ELF-1 (cell line): Measurements from ENCODE around the gene PPM1B.
"Not testable (repeated sequence)": the region's sequence is repeated elsewhere in the genome, so short reads cannot be mapped to it uniquely, and the experiment has no call there.

ENCODE experiments used
- DNase-seq: peaks from one replicate; pipeline ENCODE4 v3.0.0-alpha.2; 2016; ENCODE audit warnings: low read depth, low spot score

PPM1B gene

DNA sequence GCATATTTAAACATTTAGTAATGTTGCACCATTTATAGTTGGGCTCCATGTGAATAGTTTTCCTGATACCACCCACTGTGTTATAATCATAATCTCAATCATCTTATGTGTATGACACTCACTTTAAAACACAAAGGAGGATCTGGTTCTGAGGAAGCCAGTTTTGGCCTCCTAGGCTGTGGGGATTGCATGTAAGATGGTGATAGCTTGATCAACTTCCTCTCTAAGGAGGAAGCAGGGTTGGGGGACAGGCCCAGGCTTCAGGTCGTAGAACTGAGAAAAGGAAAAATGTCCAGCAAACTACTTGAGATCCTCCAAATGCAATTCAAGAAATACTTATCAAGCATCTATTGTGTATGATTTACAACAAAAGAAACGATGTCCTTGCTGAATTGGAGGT lies 4.9 kb upstream of the PPM1B start:
- no peak for DNase-seq

DNA sequence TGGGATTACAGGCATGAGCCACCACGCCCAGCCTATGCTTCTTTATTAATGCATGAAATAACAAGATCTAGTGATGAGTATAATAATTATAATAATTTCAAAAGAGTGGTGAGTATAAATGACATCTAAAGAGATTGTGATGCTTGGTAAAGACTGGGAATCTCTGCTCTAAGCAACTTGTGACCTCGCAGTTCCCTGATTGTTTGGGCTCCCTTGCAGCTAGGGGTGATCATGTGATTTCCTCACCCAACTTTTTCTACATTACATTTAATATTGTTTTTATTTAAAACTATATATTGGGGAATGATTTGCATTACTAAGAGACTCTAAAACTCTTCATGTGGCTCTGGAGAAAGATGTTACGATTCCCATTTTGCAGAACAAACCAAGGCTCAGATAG lies 4.1 kb upstream of the PPM1B start:
- DNase-seq = no peak

DNA sequence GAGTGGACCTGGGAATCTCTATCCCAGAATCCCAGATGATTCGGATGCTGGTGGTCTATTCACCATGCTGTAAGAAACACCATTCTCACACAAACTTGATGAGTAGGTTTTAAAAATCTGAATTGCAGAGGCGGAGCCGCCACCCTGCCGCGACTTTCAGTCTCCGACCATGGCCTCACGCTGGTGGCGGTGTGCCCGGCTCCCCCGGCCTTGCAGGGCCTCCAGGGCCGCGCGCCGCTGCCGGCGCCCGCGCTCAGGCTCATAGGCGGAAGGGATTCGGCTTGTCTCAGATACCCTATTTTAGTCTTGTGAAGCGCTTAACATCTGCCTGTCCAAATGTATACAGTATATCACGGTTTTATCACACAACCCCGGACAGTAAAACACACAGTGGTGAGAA lies 2.6 kb upstream of the PPM1B start:
- peak; percentile 74 for DNase-seq

DNA sequence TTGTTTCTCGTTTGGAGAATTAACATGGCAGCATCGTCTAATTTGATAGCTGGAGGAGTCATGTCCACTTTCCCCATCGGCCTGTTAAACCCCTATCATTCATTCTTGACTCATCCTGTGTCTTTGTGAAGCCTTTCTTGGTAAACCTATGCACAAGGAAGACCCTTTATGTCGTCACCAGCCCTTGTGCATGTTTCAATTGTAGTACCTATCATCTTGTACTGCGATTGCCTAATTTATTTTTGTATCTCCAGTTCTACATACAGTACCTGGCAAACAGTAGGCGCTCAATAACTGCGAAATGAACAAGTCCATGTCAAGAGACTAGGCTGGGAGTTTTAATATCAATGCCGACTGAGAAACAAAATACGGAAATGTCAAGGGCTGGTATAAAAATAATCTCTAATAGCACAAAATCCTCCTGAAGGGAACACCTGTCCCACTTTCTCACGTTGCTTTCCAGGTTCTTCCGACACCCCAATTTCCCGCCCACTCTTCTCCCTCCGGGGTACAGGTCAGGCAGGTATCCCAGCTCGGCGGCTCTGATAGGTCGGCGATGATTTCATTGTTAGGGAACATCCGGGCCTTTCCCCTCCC lies 1.3 kb upstream of the PPM1B start:
- no peak for DNase-seq

DNA sequence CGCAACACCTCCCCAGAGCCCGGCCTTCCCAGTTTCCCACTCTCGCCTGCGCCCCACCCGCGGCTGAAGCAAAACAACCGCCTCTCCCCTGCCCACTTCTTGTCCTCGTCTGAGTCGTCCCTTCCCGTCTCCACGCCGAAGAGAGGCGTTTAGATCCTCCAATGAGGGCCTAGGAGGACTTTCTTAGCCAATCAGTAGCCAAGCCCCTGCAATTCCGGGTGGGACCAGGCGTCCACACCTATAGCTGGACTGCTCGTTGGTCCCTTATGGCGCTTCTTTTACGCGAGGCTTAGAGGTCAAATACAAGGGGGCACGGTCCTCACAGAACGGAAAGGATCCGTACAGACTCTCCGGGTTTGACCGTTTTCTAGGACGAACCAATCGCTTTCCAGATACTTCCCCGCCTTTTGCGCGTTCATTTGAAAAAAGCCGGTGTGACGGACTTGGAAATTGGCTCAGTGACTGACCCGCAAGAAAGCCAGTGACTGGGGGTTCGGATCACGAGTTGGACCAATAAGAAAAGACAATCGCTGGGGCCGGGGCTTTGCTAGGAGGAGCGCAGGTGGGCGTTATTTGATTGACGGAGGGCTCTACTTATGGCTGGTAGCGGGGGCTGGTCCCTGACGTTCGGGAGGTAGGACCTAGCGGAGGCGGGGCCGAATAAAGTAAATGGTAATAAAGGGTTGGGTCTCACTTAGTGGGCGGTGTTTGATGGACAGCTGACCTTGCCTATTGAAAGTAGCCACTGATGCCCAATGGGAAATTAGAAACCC lies 581 bp upstream of the PPM1B start:
- peak; percentile 100 for DNase-seq

DNA sequence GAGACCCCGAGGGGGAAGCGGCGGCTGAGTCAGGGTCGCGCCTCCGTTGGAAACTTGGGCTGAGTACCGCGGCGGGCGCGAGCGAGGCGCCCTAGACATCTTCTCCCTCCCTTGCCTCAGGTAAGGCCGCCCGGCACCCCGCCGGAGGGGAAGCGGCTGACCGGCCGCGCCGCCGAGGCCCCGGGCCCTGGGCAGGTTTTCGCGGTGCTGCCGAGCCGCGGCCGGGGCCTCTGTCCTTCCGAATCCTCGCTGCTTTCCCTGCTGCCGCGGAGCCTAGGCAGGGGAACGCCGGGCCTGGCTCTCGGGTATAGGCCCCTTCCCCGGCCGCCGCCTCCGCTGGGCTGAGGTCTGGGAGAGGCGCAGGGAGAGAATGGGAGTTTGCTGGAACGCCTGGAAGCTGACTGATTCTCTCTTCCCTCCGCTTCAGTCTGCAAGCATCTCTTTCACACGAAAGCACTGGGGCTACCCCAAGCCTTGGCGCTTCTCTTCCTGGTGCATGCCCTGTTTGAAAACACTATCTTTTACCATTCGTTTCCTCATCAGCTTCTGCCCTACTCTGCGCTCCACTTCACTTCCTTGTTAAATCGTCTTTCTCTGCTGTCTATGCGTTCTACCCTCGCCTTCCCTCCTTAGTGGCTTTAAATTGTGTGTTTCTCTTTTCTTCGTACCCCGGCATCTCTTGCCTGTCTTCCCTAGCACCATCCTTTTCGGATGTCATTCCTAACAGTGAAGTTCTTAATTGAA lies 652 bp downstream of the PPM1B start:
- DNase-seq = peak; percentile 69

DNA sequence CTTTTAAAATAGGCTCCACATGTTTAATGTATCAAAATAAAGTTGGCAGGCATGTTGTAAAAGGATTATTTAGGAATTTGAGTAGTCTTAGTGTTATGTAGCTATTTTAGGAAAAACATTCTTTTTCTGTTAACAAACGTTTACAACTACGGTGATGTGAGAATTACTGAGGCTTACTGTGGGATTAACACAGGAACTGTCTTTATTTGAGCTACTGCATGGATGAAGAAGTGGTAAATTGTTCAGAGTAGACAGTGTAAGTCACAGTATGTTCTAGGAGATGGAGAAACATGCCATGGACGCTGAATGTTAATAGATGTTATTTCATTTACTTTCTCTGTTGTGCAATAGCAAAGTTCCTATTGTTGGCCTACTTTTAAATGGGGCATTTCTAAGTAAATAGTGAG lies 1.6 kb downstream of the PPM1B start:
- DNase-seq = no peak

DNA sequence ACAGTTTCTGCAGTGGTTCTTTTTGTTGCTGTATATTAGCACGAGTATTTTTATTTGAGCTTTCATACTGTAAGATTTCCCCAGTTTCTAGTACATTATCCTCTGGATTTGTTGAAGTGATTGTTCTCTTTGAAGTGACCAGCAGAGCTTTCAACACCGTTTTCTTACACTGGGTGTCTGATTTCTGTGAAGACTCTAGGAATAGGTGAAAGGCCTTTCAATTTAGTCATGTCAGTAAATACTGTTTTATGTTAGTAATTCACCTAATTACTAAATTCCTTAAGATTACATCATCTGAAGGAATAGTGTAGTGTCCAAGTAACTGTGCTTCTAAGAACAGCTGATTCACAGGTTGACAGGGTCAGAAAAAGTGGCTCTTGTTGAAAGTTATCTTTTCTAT lies 2.3 kb downstream of the PPM1B start:
- no peak for DNase-seq

DNA sequence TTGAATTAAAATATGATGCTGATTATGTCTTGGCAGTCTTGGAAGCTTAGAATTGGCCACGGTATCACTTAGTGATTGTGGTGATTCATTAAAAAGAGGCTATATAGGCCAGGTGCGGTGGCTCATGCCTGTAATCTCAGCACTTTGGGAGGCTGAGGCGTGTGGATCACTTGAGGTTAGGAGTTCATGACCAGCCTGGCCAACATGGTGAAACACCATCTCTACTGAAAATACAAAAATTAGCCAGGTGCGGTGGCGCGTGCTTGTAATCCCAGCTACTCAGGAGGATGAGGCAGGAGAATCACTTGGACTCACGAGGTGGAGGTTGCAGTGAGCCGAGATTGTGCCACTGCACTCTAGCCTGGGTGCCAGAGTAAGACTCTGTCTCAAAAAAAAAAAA lies 2.8 kb downstream of the PPM1B start:
- not testable (repeated sequence) for DNase-seq

DNA sequence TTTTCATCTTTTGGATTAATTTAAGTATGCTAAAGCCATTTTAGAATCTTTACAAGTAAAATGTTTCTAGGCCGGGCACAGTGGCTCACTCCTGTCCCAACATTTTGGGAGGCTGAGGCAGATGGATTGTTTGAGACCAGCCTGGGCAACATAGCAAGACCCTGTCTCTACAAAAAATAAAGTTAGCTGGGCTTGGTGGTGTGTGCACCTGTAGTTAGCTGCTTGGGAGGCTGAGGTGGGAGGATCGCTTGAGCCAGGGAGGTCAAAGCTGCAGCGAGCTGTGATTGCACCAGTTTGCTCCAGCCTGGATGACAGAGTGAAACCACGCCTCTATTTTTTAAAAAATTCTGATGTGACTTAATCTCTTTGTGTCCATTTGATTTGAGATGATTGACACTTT lies 3.9 kb downstream of the PPM1B start:
- no peak for DNase-seq

DNA sequence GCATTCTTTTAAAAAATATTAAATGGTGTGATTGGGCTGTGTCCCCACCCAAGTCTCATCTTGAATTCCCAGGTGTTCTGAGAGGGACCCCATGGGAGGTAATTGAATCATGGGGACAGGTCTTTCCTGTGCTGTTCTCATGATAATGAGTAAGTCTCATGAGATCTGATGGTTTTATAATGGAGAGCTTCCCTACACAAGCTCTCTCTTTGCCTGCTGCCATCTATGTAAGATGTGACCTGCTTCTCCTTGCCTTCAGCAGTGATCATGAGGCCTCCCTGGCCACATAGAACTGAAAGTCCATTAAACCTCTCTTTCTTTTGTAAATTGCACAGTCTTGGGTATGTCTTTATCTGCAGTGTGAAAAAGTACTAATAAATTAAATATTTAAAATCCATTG lies 10.3 kb downstream of the PPM1B start:
- no peak for DNase-seq

DNA sequence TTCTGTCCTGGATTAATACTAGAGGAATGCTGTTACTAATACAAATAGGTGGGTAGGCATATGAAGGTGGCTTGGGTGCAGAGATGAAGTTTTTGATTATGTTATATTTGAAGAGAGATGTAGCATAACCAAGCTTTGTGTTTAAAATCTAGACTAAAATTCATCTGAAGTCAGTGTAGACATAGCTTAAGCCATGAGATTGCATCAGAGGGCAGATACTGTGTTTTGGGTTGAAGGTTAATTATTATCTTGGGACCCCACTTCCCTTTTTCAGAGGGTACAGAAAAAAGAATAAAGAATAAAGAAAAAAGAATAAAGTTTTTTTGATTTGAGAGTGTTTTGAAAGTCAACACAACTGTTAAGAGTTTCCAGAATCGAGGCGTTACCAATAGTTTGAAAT lies 13.0 kb downstream of the PPM1B start:
- no peak for DNase-seq

DNA sequence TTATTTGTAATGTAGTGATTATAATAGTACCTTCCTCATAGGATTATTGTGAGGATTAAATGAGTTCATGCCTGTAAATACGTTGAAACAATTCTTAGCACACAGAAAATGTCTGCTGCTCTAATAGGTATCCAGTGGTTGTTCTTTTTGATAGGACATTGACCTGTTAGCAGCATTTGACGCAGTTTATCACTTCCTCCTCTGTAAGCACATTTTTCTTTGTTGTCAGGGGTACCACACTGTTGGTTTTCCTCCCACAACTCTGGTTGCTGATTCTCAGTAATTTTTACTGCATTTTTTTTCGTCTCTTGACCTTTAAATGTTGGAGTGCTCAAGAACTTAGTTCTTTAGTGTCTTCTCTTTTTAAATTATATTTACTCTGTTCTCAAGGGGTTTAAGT lies 15.4 kb downstream of the PPM1B start:
- no peak for DNase-seq

DNA sequence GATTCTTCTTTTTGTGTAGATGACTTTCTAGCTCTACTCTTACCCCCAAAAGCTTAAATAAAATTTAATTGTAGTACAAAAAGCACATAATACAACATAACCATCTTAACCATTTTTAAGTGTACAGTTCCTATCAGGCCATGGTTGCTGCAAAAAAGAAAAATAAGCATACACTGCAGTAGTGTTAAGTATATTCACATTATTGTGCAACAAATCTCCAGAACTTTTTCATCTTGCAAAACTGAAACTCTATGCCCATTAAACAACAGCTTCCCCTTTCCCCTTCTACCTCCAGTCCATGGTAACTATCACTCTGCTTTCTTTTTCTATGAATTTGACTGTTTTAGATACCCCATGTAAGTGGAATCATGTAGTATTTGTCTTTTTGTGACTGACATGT lies 18.1 kb downstream of the PPM1B start:
- DNase-seq = no peak

DNA sequence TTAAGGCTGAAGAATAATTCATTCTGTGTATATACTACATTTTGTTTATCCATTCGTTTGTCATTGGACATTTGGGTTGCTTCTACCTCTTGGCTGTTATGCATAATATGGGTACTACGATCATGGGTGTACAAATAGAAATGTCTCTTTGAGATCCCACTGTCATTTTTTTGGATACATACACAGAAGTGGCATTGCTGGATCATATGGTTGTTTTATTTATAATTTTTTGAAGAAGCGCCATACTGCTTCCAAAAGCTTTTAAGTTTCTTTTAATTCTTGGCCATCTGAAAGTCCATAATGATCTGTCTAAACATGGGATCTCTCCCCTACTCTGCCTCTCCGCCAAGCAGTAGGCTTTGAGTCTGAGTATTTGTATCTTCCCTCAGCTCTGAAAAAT lies 18.6 kb downstream of the PPM1B start:
- DNase-seq = no peak

DNA sequence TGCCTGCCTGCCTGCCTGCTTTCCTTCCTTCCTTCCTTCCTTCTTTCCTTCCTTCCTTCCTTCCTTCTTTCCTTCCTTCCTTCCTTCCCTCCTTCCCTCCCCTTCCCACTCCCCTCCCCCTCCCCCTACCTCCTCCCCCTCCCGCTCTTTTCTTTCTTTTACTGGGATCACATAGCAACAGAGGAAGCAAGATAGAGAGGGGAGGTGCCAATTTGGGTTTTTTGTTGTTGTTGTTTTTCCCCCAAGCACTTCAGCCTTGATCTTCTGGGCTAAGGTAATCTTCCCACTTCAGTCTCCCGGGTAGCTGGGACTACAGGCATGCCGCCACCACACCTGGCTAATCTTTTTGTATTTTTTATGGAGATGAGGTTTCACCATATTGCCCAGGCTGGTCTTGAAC lies 20.0 kb downstream of the PPM1B start:
- DNase-seq = no peak

DNA sequence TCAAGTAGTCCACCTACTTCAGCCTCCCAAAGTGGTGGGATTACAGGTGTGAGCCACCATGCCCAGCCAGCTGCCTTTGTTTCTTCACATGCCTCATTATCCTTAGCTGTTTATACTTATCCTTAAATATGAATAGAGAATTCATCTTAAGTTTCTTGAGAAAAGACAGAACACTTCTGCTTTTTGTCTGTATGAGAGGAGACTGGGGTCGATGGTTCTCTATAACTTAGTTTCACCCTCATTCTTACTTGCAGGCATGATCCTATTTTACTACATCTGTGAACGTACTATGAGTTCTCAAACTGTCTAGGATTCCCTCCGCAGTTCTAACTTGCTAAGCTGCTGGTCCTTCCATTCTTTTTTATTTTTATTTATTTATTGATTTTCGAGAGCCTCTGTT lies 20.4 kb downstream of the PPM1B start:
- DNase-seq = no peak

DNA sequence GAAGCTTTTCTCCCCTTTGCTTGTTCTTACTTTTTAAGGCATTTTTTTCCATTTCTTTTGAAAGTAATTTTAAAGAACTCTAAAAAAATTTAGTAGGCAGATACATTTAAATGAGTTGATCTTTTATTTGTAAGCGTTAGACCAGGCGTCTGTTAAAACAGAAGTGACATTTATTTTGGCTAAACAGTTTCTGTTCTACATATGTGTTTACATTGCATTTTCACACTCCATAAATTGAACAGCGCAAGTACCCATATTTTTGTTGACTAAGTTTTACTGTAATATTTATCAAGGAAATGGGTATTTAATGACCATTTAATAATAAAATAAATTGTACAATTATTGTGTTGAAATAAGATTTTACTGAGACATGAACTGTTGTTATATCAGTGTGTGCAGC lies 21.9 kb downstream of the PPM1B start:
- no peak for DNase-seq

DNA sequence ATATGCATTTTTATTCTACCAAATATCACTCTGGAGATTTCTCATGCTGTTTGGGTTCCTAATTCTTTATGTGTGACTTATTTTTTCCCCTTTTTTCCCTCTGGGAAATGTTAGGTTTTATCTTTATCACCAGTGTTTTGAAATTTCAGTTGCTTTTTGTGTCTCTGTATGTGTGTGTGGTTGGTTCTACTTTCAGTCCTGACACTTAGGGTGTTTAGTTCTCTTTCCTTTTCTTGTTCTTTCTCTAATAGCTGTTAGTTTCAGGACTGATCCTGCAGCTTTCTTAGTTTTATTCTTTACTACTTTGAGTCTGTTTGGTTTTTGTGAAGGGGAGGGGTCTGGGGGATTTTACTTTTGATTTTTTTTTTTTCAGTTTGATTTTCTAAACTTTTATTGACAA lies 23.1 kb downstream of the PPM1B start:
- DNase-seq = no peak

DNA sequence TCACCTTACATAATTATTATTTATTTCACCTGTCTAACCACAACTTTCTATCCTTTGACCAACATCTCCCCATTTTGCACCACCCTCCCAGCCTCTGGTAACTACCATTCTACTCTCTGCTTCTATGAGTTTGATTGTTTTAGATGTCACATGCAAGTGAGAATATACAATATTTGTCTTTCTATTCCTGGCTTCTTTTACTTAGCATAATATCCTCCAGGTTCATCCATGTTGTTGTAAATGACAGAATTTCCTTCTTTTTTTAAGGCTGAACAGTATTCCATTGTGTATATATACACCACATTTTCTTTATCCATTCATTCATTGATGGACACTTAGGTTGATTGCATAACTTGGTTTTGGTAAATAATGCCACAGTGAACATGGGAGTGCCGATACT lies 24.0 kb downstream of the PPM1B start:
- no peak for DNase-seq

DNA sequence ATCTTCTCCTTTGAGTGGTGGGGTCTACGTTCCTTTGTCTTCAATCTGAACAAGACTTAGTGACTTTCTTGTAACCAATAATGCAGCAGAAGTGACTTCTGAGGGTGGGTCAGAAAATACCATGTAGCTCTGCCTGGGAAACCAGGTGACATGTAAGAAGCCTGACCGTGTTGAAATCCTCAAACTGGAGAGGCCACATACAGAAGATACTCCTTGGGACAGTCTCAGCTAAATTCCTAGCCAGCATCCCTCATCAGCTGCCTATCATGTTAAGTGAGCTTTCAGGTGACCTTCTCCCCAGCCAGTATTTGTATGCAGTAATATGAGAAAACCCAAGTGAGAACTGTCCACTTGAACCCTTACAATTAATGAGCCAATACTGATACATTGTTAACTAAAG lies 27.0 kb downstream of the PPM1B start:
- no peak for DNase-seq

DNA sequence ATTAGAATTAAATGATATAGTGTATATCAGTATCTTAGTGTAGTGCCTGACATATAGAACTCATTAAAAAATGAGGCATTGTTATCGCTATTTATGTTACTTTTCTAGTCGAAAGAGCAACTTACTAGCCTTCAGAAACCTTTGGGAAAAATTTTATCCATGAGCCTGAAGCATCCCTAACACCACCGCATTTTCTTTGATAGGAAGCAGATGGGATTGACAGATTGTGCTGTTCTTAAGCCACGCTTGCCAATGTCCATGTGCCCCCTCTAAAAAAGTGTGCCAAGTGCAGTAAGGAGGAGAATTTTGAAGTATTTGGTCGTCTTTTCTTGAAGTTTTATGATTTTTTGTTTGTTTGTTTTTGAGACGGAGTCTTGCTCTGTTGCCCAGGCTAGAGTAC lies 29.1 kb downstream of the PPM1B start:
- DNase-seq = no peak

DNA sequence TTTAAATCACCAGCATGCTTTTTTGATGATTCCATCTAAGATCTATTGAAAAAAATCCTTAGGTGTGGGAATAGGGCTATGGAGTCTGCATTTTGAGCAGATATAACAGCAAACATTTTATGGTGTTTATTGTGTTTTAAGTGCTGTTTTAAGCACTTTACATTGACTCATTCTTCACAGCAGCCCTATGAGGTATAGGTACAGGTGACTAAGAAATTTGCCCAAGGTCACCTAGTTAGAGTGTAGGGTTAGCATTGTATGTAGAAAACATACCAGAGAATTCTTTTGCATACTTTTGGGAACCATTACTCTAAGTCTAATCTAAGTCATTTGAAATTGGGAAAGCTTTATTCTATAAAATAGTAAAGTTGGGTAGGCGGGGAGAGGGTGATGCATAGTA lies 31.3 kb downstream of the PPM1B start:
- no peak for DNase-seq
